HL-60 (cell line): Measurements from ENCODE around the gene RYR2.

Experiments
- DNase-seq, 2 experiments: peaks; one replicate each; pipeline ENCODE4 v3.0.0-alpha.2; 2010 to 2020; ENCODE audit warnings: low read depth in 1 of 2, low spot score in 1 of 2
- H3K27ac ChIP-seq: fragments of 250-450 bp; sonication (Bioruptor Pico); replicated peaks from 2 replicates; pipeline ENCODE4 v1.5.1; 2020; ENCODE audit warnings: mild to moderate bottlenecking, moderate library complexity
- H3K27me3 ChIP-seq: fragments of 250-450 bp; sonication (Bioruptor Pico); 2 replicates; pipeline ENCODE4 v1.5.1; 2021; ENCODE audit warnings: mild to moderate bottlenecking, moderate library complexity; ENCODE audit not compliant: insufficient read depth, poor library complexity, severe bottlenecking
- H3K4me3 ChIP-seq: replicated peaks from 2 replicates; pipeline ENCODE4 v1.5.1; 2011; ENCODE audit warnings: mild to moderate bottlenecking, control low read depth, low read length; ENCODE audit not compliant: insufficient read depth
- CTCF ChIP-seq: IDR thresholded peaks from one replicate; pipeline ENCODE4 v1.5.1; 2011; ENCODE audit warnings: low read length, control low read depth, inconsistent platforms; ENCODE audit not compliant: insufficient read depth
- GABPA ChIP-seq: IDR thresholded peaks from 2 replicates; pipeline ENCODE4 v1.6.1; 2012; ENCODE audit warnings: low read depth
- POLR2AphosphoS5 ChIP-seq: IDR thresholded peaks from 2 replicates; pipeline ENCODE4 v1.6.1; 2012; ENCODE audit warnings: low read depth
- REST ChIP-seq: IDR thresholded peaks from 2 replicates; pipeline ENCODE4 v1.6.1; 2012; ENCODE audit warnings: low read depth; ENCODE audit not compliant: insufficient replicate concordance
- SPI1 ChIP-seq: IDR thresholded peaks from 2 replicates; pipeline ENCODE4 v1.6.1; 2012; ENCODE audit warnings: low read depth, mild to moderate bottlenecking, borderline replicate concordance

RYR2 gene

GRCh38 chr1:237241038-237241437 is 199.1 kb downstream of the RYR2 start:
- Histone ChIP-seq H3K4me3 (no peak overlapping the region), H3K27me3 (no peaks in the 10 kb centered on the region), H3K27ac (no peak overlapping the region)
- no peak for DNase-seq
- TF ChIP-seq SPI1 (no peak), GABPA (no peak), CTCF (no peak), POLR2AphosphoS5 (no peak), REST (no peak)

- H3K4me3 ChIP-seq = no peak overlapping the region
- no peak overlapping the region for H3K27ac ChIP-seq
- TF ChIP-seq GABPA (no peak), POLR2AphosphoS5 (no peak), SPI1 (no peak), REST (no peak), CTCF (no peak)
- no peak for DNase-seq
- no peaks in the 10 kb centered on the region for H3K27me3 ChIP-seq
Observed at GRCh38 chr1:237244778-237245177, 202.8 kb downstream of the RYR2 start.

GRCh38 chr1:237247442-237247841 is 205.5 kb downstream of the RYR2 start:
- TF ChIP-seq REST (no peak), POLR2AphosphoS5 (no peak), SPI1 (no peak), GABPA (no peak), CTCF (no peak)
- no peaks in the 10 kb centered on the region for H3K27me3 ChIP-seq
- H3K4me3 ChIP-seq = no peak overlapping the region
- no peak for DNase-seq
- no peak overlapping the region for H3K27ac ChIP-seq
